Endothelial cell of umbilical vein (primary cell): Measurements from ENCODE around the gene ARHGEF19. TPM values are rescaled to one million over a fixed set of nuclear protein-coding genes. Genes with fewer than 3 reads are reported as not detected.

Source experiments
- BruUV-seq: library from RNA; stranded (reverse); fragments of 400-500 nt; replicated peaks from 2 replicates; lab custom pipeline; 2021; lab: Mats Ljungman, UMichigan
- CTCF ChIA-PET: fragments of 300-600, 350-600 bp; sonication (Branson Sonifier 250); formaldehyde crosslinking; loops from one replicate; lab custom pipeline; 2021; ENCODE audit warnings: antibody characterized with exemption, inconsistent platforms; lab: Charles Lee
- POLR2A ChIA-PET: fragments of 300-600, 350-600 bp; sonication (Branson Sonifier 250); formaldehyde crosslinking; loops from one replicate; lab custom pipeline; 2021; ENCODE audit warnings: antibody characterized with exemption, inconsistent platforms; lab: Charles Lee
- DNase-seq: peaks from one replicate; pipeline ENCODE4 v3.0.0-alpha.2; 2011; ENCODE audit warnings: low read depth, low spot score
- FAIRE-seq: peaks from 2 replicates; lab custom pipeline; 2011; peaks lifted over from hg19 to GRCh38; lab: Jason Lieb, UNC
- H2AFZ ChIP-seq: 2 replicates; pipeline ENCODE4 v1.6.0; 2012; ENCODE audit warnings: low read depth, low read length, control low read depth, inconsistent platforms
- H3K27ac ChIP-seq: 2 replicates; pipeline ENCODE4 v1.5.1; 2011; ENCODE audit warnings: low read depth, mild to moderate bottlenecking, control low read depth, low read length, moderate library complexity; ENCODE audit not compliant: insufficient read depth
- H3K27me3 ChIP-seq, 2 experiments: 2 replicates each; pipeline versions ENCODE4 v1.6.0 to v1.6.1; 2011; ENCODE audit warnings: low read length in 2 of 2, mixed read lengths in 1 of 2; ENCODE audit not compliant: control insufficient read depth in 2 of 2, insufficient read depth in 2 of 2
- H3K36me3 ChIP-seq, 2 experiments: 2 replicates in 1 of 2; 3 replicates in 1 of 2; pipeline ENCODE4 v1.5.1; 2011; ENCODE audit warnings: low read length in 2 of 2, mild to moderate bottlenecking in 1 of 2, moderate library complexity in 1 of 2; ENCODE audit not compliant: control insufficient read depth in 2 of 2, insufficient read depth in 2 of 2; ENCODE audit errors: extremely low read depth in 1 of 2
- H3K4me1 ChIP-seq: 3 replicates; pipeline ENCODE4 v1.5.1; 2011; ENCODE audit warnings: mild to moderate bottlenecking, low read length; ENCODE audit not compliant: control insufficient read depth, insufficient read depth; ENCODE audit errors: extremely low read depth
- H3K4me2 ChIP-seq: 2 replicates; pipeline ENCODE4 v1.6.1; 2011; ENCODE audit warnings: low read length, control low read depth, mixed read lengths; ENCODE audit not compliant: insufficient read depth
- H3K4me3 ChIP-seq, 3 experiments: fragments of 200-600 bp in 1 of 3; sonication (generic), shearing (Covaris generic) in 1 of 3; replicated peaks in 1 of 3; 2 replicates each; pipeline ENCODE4 v1.5.1; 2011 to 2016; ENCODE audit warnings: control low read depth in 3 of 3, low read length in 3 of 3, mild to moderate bottlenecking in 2 of 3, inconsistent platforms in 1 of 3, low read depth in 1 of 3, moderate library complexity in 1 of 3; ENCODE audit not compliant: insufficient read depth in 1 of 3
- H3K79me2 ChIP-seq: 2 replicates; pipeline ENCODE4 v1.6.0; 2012; ENCODE audit warnings: low read length, inconsistent platforms; ENCODE audit not compliant: control insufficient read depth, insufficient read depth
- H3K9ac ChIP-seq: replicated peaks from 2 replicates; pipeline ENCODE3; 2011; ENCODE audit warnings: low read length, control low read depth; ENCODE audit not compliant: insufficient read depth; ENCODE audit errors: extremely low read depth
- H3K9me1 ChIP-seq: replicated peaks from 3 replicates; pipeline ENCODE4 v1.6.0; 2011; ENCODE audit warnings: mild to moderate bottlenecking, low read length; ENCODE audit not compliant: control insufficient read depth, insufficient read depth; ENCODE audit errors: extremely low read depth
- H3K9me3 ChIP-seq: replicated peaks from 2 replicates; pipeline ENCODE4 v1.5.1; 2012; ENCODE audit warnings: low read length, inconsistent platforms; ENCODE audit not compliant: control insufficient read depth, insufficient read depth
- H4K20me1 ChIP-seq: replicated peaks from 2 replicates; pipeline ENCODE3; 2011; ENCODE audit warnings: mild to moderate bottlenecking, low read length; ENCODE audit not compliant: control insufficient read depth, insufficient read depth; ENCODE audit errors: extremely low read depth
- CTCF ChIP-seq, 2 donors: IDR thresholded peaks; 1 replicate in 1 of 2; 2 replicates in 1 of 2; pipeline ENCODE4 v1.5.1; 2011; ENCODE audit warnings: low read length in 2 of 2, mild to moderate bottlenecking in 2 of 2, moderate library complexity in 2 of 2, control low read depth in 1 of 2, inconsistent platforms in 1 of 2, low read depth in 1 of 2; ENCODE audit not compliant: insufficient read depth in 1 of 2; ENCODE audit errors: extremely low read depth in 1 of 2
- EZH2 ChIP-seq: IDR thresholded peaks from 2 replicates; pipeline ENCODE4 v1.6.1; 2012; ENCODE audit warnings: borderline replicate concordance, low read depth, mild to moderate bottlenecking, moderate library complexity, low read length, inconsistent platforms; ENCODE audit not compliant: severe bottlenecking
- FOS ChIP-seq: IDR thresholded peaks from 2 replicates; pipeline ENCODE4 v1.6.1; 2011; ENCODE audit warnings: mild to moderate bottlenecking, low read length, moderate library complexity, borderline replicate concordance; ENCODE audit not compliant: insufficient read depth
- GATA2 ChIP-seq: IDR thresholded peaks from 2 replicates; pipeline ENCODE4 v1.7.0; 2011; ENCODE audit warnings: low read depth, mild to moderate bottlenecking, moderate library complexity, mixed read lengths, low read length; ENCODE audit not compliant: insufficient read length, insufficient read depth
- JUN ChIP-seq: IDR thresholded peaks from 2 replicates; pipeline ENCODE4 v1.6.1; 2011; ENCODE audit warnings: borderline replicate concordance, low read depth; ENCODE audit not compliant: insufficient read length, insufficient read depth
- MYC ChIP-seq: IDR thresholded peaks from one replicate; pipeline ENCODE4 v1.6.1; 2011; ENCODE audit warnings: mild to moderate bottlenecking, low read depth, low read length
- POLR2A ChIP-seq: IDR thresholded peaks from 2 replicates; pipeline ENCODE4 v1.6.1; 2012; ENCODE audit warnings: low read depth, mild to moderate bottlenecking, control low read depth, low read length
- POLR2AphosphoS5 ChIP-seq: IDR thresholded peaks from 2 replicates; pipeline ENCODE4 v1.6.1; 2012; ENCODE audit warnings: low read depth, mild to moderate bottlenecking, control low read depth, low read length, moderate library complexity; ENCODE audit not compliant: insufficient read depth
- dilution Hi-C: fragments of 300-500 bp; cut with MboI; formaldehyde crosslinking; loops from one replicate; pipeline ENCODE4 v1.15.0; 2019; ENCODE audit warnings: low sequenced_read_pairs; ENCODE audit not compliant: extremely low pct_ligation_motif_present
- intact Hi-C: fragments of 100-400 bp; cut with micrococcal nuclease; formaldehyde crosslinking; loops from one replicate; pipeline ENCODE4 v1.10.0; 2022
- polyA plus RNA-seq, 4 experiments: library from polyadenylated mRNA; depleted of rRNA in 3 of 4; stranded (reverse) in 3 of 4; unstranded in 1 of 4; fragments of >200 nt; gene quantifications; 2 replicates each; pipeline versions ENCODE4 v1.2.1 to v1.2.3, GENCODE V29; 2011 to 2012; ENCODE audit warnings: missing spikeins in 1 of 4
- total RNA-seq: library from RNA; stranded (reverse); gene quantifications from 2 replicates; pipeline ENCODE4 v1.2.3, GENCODE V29; 2021
- TF ChIP-seq, protein P1 (sequence below): IDR thresholded peaks from 2 replicates; pipeline ENCODE4 v1.6.1; 2011; ENCODE audit not compliant: insufficient read depth, insufficient read length

The ARHGEF19 gene
- total and polyA plus RNA-seq, 2 donors (not counting 3 experiments of a cell fraction or from before 2014, with no cell fraction given), result 6.2 to 8.0 TPM

GRCh38 chr1:16256478-16256877 is 44.0 kb upstream of the ARHGEF19 start:
- POLR2A ChIA-PET, result no interaction called here
- Histone ChIP-seq H3K9ac (no peak overlapping the region), H3K4me3 (no peak overlapping the region), H3K4me2 (no peak overlapping the region), H2AFZ (no peak overlapping the region), H4K20me1 (no peaks in the 10 kb centered on the region), H3K79me2 (no peaks in the 10 kb centered on the region), H3K4me1 (no peaks in the 10 kb centered on the region), H3K36me3 (peaks cover 12 to 16% of the 10 kb centered on the region in 2 experiments), H3K9me3 (no peaks in the 10 kb centered on the region), H3K9me1 (no peaks in the 10 kb centered on the region), H3K27ac (no peak overlapping the region), H3K27me3 (no peaks in the 10 kb centered on the region)
- no TSS peak for BruUV-seq
- CTCF ChIA-PET, result no interaction called here
- dilution Hi-C loops, result no loop called here
- FAIRE-seq (no peak), DNase-seq (no peak)
- TF ChIP-seq GATA2 (no peak), EZH2 (no peak), POLR2A (no peak), FOS (no peak), CTCF (IDR thresholded peaks at IDR 0.05; ENCODE audit: extremely low read depth in 1 of 2, insufficient read depth in 1 of 2, low read depth in 1 of 2, low read length in 2 of 2) (no peak), JUN (no peak), POLR2AphosphoS5 (no peak), MYC (no peak)
- TF ChIP-seq, protein P1, sequence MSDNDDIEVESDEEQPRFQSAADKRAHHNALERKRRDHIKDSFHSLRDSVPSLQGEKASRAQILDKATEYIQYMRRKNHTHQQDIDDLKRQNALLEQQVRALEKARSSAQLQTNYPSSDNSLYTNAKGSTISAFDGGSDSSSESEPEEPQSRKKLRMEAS, result no peak
- intact Hi-C loops, result no loop called here
